Measurements from ENCODE around the gene B3GALT5. TPM values are rescaled to one million over a fixed set of nuclear protein-coding genes. Genes with fewer than 3 reads are reported as not detected.

Gene B3GALT5
- polyA plus RNA-seq, 3 donors, result not detected

DNA sequence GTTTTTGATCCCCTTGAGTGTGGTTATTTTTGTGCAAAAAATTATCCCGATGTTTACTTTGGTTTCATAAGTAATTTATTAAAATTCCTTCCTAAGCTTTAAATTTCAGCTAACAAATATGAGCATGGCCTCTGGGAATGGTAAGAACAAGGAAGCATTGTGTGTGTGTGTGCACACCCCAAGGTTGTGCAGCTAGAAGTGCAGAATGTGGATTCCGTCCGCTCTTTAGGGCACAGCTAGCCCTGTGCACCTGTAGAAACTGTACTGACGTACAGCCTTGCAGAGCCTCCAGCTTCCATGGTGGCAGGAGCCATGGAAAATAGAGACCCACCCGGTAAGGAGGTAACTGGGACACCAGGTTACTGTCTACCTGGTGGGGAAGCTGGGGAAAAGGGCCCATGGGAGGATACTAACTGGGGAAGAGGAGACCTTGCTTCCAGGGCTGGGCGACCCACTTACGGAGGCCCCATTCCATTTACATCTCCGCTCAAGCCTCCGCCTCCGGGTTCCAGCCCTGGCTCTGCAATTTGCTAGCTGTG is 54.7 kb downstream of the B3GALT5 start:
- H3K4me1 Mint-ChIP-seq, result no peaks in the 10 kb centered on the region
- Histone ChIP-seq H3K9me3 (replicated peaks in 1 of 2; ENCODE audit: control insufficient read depth in 1 of 2, insufficient read depth in 1 of 2, low read length in 2 of 2) (no peaks in the 10 kb centered on the region), H3K79me2 (ENCODE audit: insufficient read depth, low read length) (no peaks in the 10 kb centered on the region), H2AFZ (ENCODE audit: insufficient read depth, low read depth, low read length, poor library complexity, severe bottlenecking) (no peak overlapping the region), H3K4me2 (replicated peaks; ENCODE audit: extremely low read depth, low read length, poor library complexity, severe bottlenecking) (no peak overlapping the region), H3K4me3 (replicated peaks in 1 of 3; ENCODE audit: low read depth in 2 of 3, low read length in 3 of 3) (no peak overlapping the region), H3K9ac (ENCODE audit: insufficient read depth, low read length, poor library complexity, severe bottlenecking) (no peak overlapping the region), H3K36me3 (replicated peaks in 1 of 2; ENCODE audit: control insufficient read depth in 1 of 2, insufficient read depth in 2 of 2, low read length in 2 of 2) (no peaks in the 10 kb centered on the region), H4K20me1 (ENCODE audit: insufficient read depth, low read length) (no peaks in the 10 kb centered on the region), H3K27me3 (ENCODE audit: control insufficient read depth in 2 of 2, insufficient read depth in 2 of 2, low read length in 2 of 2) (no peaks in the 10 kb centered on the region), H3K4me1 (ENCODE audit: control insufficient read depth in 1 of 2, insufficient read depth in 2 of 2, low read length in 2 of 2) (no peaks in the 10 kb centered on the region), H3K27ac (ENCODE audit: low read depth in 1 of 2, low read length in 2 of 2) (no peak overlapping the region)
- intact Hi-C loops (cut with micrococcal nuclease), result no loop called here
- peaks cover 0 to 4% (median 2%) of the 10 kb centered on the region in 3 donors for H3K27me3 Mint-ChIP-seq (ENCODE audit: low read depth in 3 of 3)
- TF ChIP-seq, protein P1, sequence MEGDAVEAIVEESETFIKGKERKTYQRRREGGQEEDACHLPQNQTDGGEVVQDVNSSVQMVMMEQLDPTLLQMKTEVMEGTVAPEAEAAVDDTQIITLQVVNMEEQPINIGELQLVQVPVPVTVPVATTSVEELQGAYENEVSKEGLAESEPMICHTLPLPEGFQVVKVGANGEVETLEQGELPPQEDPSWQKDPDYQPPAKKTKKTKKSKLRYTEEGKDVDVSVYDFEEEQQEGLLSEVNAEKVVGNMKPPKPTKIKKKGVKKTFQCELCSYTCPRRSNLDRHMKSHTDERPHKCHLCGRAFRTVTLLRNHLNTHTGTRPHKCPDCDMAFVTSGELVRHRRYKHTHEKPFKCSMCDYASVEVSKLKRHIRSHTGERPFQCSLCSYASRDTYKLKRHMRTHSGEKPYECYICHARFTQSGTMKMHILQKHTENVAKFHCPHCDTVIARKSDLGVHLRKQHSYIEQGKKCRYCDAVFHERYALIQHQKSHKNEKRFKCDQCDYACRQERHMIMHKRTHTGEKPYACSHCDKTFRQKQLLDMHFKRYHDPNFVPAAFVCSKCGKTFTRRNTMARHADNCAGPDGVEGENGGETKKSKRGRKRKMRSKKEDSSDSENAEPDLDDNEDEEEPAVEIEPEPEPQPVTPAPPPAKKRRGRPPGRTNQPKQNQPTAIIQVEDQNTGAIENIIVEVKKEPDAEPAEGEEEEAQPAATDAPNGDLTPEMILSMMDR (IDR thresholded peaks at IDR 0.05), result no peak
- H3K36me3 Mint-ChIP-seq, result no peaks in the 10 kb centered on the region
- no peak overlapping the region for H3K27ac Mint-ChIP-seq
- 96% methylated on average over 4 of the region's 10 CpGs for WGBS (ENCODE audit: insufficient coverage)
- no peak for DNase-seq
- no peak overlapping the region for H3K4me3 Mint-ChIP-seq
- peaks cover 0 to 6% (median 0%) of the 10 kb centered on the region in 7 donors for H3K9me3 Mint-ChIP-seq

DNA sequence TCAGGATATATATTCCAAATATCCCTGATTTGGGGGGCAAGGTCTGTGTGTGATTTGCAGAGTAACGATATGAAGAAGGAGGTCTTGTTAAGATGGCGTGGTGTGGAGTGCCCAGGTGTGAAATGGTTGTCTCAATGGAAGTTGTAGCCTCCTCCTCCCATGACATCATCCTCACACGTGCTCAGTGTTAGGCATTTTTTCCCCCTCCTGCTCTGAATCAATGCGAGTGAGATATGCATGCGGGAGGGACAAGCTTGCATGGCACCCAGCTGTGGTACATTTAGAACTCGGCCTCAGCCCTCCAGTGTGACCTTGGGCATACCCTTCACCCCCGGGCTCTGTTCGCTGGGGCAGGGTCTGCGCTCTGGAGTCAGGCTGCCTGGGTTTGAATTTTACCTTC is 55.6 kb downstream of the B3GALT5 start:
- Histone ChIP-seq H3K4me3 (replicated peaks in 1 of 3; ENCODE audit: low read depth in 2 of 3, low read length in 3 of 3) (no peak overlapping the region), H3K79me2 (ENCODE audit: insufficient read depth, low read length) (no peaks in the 10 kb centered on the region), H3K9me3 (replicated peaks in 1 of 2; ENCODE audit: control insufficient read depth in 1 of 2, insufficient read depth in 1 of 2, low read length in 2 of 2) (no peaks in the 10 kb centered on the region), H3K9ac (ENCODE audit: insufficient read depth, low read length, poor library complexity, severe bottlenecking) (no peak overlapping the region), H3K27me3 (ENCODE audit: control insufficient read depth in 2 of 2, insufficient read depth in 2 of 2, low read length in 2 of 2) (no peaks in the 10 kb centered on the region), H3K4me1 (ENCODE audit: control insufficient read depth in 1 of 2, insufficient read depth in 2 of 2, low read length in 2 of 2) (no peaks in the 10 kb centered on the region), H3K27ac (ENCODE audit: low read depth in 1 of 2, low read length in 2 of 2) (no peak overlapping the region), H3K4me2 (replicated peaks; ENCODE audit: extremely low read depth, low read length, poor library complexity, severe bottlenecking) (no peak overlapping the region), H2AFZ (ENCODE audit: insufficient read depth, low read depth, low read length, poor library complexity, severe bottlenecking) (no peak overlapping the region), H4K20me1 (ENCODE audit: insufficient read depth, low read length) (no peaks in the 10 kb centered on the region), H3K36me3 (replicated peaks in 1 of 2; ENCODE audit: control insufficient read depth in 1 of 2, insufficient read depth in 2 of 2, low read length in 2 of 2) (no peaks in the 10 kb centered on the region)
- DNase-seq, result no peak
- 98% methylated on average over 6 of the region's 9 CpGs for WGBS (ENCODE audit: insufficient coverage)
- Mint-ChIP-seq H3K4me1 (no peaks in the 10 kb centered on the region), H3K4me3 (no peak overlapping the region), H3K36me3 (no peaks in the 10 kb centered on the region), H3K9me3 (peaks cover 0 to 6% (median 0%) of the 10 kb centered on the region in 7 donors), H3K27ac (no peak overlapping the region), H3K27me3 (ENCODE audit: low read depth in 3 of 3) (peaks cover 0 to 4% (median 2%) of the 10 kb centered on the region in 3 donors)
- TF ChIP-seq, protein P1 (IDR thresholded peaks at IDR 0.05), result no peak
- intact Hi-C loops (cut with micrococcal nuclease), result no loop called here
